Measurements from ENCODE around the gene CCL23.

CCL23 gene

DNA sequence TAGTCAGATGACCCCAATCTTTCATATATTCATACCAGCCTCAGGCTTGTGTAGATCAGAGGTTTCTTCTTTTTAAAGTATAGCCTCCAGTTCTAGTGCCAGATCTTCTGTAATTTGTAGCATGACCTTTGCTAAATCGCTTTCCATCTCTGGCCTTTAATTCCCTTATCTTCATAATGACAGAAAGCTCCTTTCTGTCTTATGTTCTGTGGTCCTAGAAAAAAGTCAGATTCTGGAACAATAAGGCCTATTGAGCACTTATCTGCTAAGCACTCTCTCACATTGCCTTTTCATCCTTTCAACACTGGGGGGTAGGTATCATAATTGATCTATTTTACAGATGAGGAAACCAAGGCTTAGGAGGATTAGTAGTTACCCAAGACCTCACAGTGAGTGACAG is 45.7 kb downstream of the CCL23 start:
- FAIRE-seq, result no peak
- DNase-seq (ENCODE audit: insufficient read length, low spot score), result no peak
- TF ChIP-seq POLR2A (IDR thresholded peaks at IDR 0.05; ENCODE audit: low read depth, low read length), result no peak

DNA sequence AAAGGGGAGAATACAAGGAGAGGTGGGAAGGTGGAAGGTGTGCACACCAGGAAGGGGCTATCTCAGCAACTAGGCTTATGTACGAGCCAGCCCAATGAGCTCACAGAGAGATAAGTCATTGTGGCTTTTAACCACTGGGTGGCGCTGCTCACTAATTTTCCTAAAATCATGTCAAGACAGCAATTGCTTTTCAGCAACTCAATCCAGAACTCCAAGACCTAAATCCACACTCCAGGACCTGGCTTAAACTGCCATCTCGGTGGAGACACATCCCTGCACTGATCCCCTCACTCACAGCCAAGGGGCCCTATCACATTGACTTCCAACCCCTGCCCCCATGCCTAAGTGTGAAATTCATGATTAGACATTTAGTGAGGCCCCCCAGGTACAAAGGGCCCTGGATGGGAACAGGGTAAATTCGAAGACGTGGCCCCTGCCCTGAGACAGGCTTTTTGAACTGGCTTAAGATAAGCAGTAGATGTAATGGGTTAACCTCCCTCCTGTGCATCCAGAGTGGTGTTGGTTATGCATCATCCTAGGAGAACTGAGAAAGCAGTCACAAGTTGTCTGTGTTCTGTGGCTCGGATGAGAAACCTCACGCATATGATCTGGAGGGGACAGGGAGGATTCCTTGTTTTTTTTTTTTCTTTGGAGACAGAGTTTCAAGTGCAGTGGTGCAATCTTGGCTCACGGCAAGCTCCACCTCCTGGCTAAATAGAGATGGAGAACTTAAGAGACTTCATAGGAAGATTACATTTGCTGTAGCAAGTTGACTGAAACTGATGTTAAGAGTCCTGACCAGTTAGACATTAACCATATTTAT is 48.0 kb downstream of the CCL23 start:
- DNase-seq (ENCODE audit: insufficient read length, low spot score), result peak; percentile 46
- FAIRE-seq, result no peak
- TF ChIP-seq POLR2A (IDR thresholded peaks at IDR 0.05; ENCODE audit: low read depth, low read length), result no peak

DNA sequence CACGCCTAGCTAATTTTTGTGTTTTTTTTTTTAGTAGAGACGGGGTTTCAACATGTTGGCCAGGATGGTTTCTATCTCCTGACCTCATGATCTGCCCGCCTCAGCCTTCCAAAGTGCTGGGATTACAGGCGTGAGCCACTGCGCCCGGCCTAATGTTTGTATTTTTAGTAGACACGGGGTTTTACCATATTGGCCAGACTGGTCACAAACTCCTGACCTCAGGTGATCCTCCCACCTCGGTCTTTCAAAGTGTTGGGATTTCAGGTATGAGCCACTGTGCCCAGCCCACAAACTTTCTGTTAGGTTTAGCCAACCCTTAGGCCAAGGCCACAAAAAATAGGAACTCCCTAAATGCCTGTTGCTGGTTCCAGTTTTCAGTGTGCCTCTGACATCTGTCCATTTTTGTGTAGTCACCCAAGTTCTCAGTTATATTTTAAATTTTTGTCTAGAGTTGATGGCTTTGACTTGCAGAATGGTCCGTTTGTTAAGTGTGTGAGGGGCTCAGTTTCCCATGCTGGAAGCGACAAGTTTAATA is 49.2 kb downstream of the CCL23 start:
- DNase-seq (ENCODE audit: insufficient read length, low spot score) (no peak), FAIRE-seq (no peak)
- no peak for TF ChIP-seq POLR2A (IDR thresholded peaks at IDR 0.05; ENCODE audit: low read depth, low read length)

DNA sequence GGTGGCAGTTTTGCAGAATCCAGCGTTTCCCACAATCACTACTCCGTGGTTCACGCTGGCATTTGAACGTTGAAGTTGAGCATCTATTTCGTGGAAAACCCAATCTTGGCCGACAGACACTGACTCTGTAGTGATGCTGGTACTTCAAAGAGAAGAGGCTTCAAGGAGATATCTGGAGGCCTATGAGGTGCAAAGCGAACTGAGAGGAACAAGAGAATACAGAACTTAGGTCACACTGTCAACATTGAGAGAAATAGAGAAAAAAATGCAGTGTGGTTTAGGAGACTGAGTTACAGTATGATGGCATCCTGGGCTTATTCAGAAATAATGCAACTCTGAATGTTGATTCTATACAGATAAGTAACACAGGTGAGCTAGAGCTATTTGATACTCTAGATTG is 52.5 kb downstream of the CCL23 start:
- no peak for TF ChIP-seq POLR2A (IDR thresholded peaks at IDR 0.05; ENCODE audit: low read depth, low read length)
- DNase-seq (ENCODE audit: insufficient read length, low spot score) (no peak), FAIRE-seq (no peak)

DNA sequence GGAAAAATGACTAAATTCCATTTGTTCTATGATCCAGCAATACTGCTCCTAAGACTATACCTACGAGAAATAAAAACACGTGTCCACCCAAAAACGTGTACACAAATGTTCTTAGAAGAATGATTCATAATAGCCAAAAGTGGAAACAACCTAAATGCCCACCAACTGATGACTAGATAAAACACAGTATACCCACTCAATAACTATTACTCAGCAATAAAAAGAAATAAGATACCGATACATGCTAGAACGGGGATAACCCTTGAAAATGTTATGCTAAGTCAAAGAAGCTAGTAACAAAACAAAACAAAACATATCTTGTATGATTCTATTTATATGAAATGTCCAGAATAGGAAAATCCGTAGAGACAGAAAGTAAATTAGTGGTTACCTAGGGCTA is 54.1 kb downstream of the CCL23 start:
- FAIRE-seq (no peak), DNase-seq (ENCODE audit: insufficient read length, low spot score) (no peak)
- no peak for TF ChIP-seq POLR2A (IDR thresholded peaks at IDR 0.05; ENCODE audit: low read depth, low read length)
